Measurements from ENCODE around the gene GAS5.
"Not testable (repeated sequence)": the region's sequence is repeated elsewhere in the genome, so short reads cannot be mapped to it uniquely, and the experiment has no call there.

The GAS5 gene

GRCh38 chr1:173868266-173869020 lies 654 bp upstream of the GAS5 start, which contains the start of gene ZBTB37:
TSS of gene ZBTB37 (plus strand) at chr1:173868380. CDS start at chr1:173870226, 1,846 bp downstream.
- peak; percentile 91 for DNase-seq

GRCh38 chr1:173867141-173867752 lies 542 bp downstream of the GAS5 start:
- DNase-seq, result no peak

- no peak for DNase-seq
Observed at GRCh38 chr1:173866413-173867115, 1.2 kb downstream of the GAS5 start.

- DNase-seq, result no peak
Observed at GRCh38 chr1:173865468-173866164, 2.2 kb downstream of the GAS5 start.

- no peak for DNase-seq
Observed at GRCh38 chr1:173864179-173864867, 3.5 kb downstream of the GAS5 start.

- no peak for DNase-seq
Observed at GRCh38 chr1:173863224-173864161, 4.3 kb downstream of the GAS5 start.

- no peak for DNase-seq
Observed at GRCh38 chr1:173862769-173863223, 5.0 kb downstream of the GAS5 start.

GRCh38 chr1:173862146-173862768 lies 5.5 kb downstream of the GAS5 start:
- DNase-seq, result not testable (repeated sequence)

GRCh38 chr1:173861731-173862145 lies 6.1 kb downstream of the GAS5 start:
- no peak for DNase-seq

GRCh38 chr1:173860065-173860464 lies 7.7 kb downstream of the GAS5 start:
- no peak for DNase-seq

- not testable (repeated sequence) for DNase-seq
Observed at GRCh38 chr1:173859547-173859946, 8.2 kb downstream of the GAS5 start.

GRCh38 chr1:173857363-173857917 lies 10.3 kb downstream of the GAS5 start:
- no peak for DNase-seq

GRCh38 chr1:173856903-173857302 lies 10.9 kb downstream of the GAS5 start:
- no peak for DNase-seq

GRCh38 chr1:173856014-173856413 lies 11.8 kb downstream of the GAS5 start:
- no peak for DNase-seq

- no peak for DNase-seq
Observed at GRCh38 chr1:173853074-173853473, 14.7 kb downstream of the GAS5 start.

- DNase-seq, result no peak
Observed at GRCh38 chr1:173852105-173852504, 15.7 kb downstream of the GAS5 start.

- DNase-seq, result no peak
Observed at GRCh38 chr1:173832748-173833147, 35.0 kb downstream of the GAS5 start.

GRCh38 chr1:173827611-173828010 lies 40.2 kb downstream of the GAS5 start:
- DNase-seq, result no peak

GRCh38 chr1:173824315-173825081 lies 43.3 kb downstream of the GAS5 start, which contains the start of the genes CENPL and DARS2:
TSS of gene CENPL (minus strand) at chr1:173824883. CDS start at chr1:173811299, 13,584 bp downstream.
TSS of gene DARS2 (plus strand) at chr1:173824673. CDS start at chr1:173825230, 557 bp downstream.
- peak; percentile 97 for DNase-seq

All from right hindlimb (tissue), 1 donor.